Memory B cell (primary cell): Measurements from ENCODE around the gene PLAAT2.

ENCODE experiments used
- ATAC-seq: fragments of 150-1000 bp; cut with Tn5 transposase; 2 replicates; pipeline ENCODE4 v1.10.0; 2021; ENCODE audit warnings: low read depth, mild to moderate bottlenecking, moderate library complexity
- DNase-seq, 2 donors: peaks; one replicate each; pipeline ENCODE4 v3.0.0; 2022; ENCODE audit warnings: low spot score in 2 of 2
- H3K27ac Mint-ChIP-seq: one replicate; pipeline ENCODE4 v1.8.0; 2022; ENCODE audit warnings: mild to moderate bottlenecking, moderate library complexity, mixed read lengths
- H3K27me3 Mint-ChIP-seq: one replicate; pipeline ENCODE4 v1.8.0; 2022; ENCODE audit warnings: mixed read lengths
- H3K36me3 Mint-ChIP-seq: one replicate; pipeline ENCODE4 v1.8.0; 2022; ENCODE audit warnings: mild to moderate bottlenecking, mixed read lengths
- H3K4me1 Mint-ChIP-seq: one replicate; pipeline ENCODE4 v1.8.0; 2022; ENCODE audit warnings: mixed read lengths
- H3K4me3 Mint-ChIP-seq: one replicate; pipeline ENCODE4 v1.8.0; 2022; ENCODE audit warnings: mild to moderate bottlenecking, moderate library complexity, mixed read lengths
- H3K9me3 Mint-ChIP-seq: one replicate; pipeline ENCODE4 v1.8.0; 2022; ENCODE audit warnings: mixed read lengths

PLAAT2 gene

DNA sequence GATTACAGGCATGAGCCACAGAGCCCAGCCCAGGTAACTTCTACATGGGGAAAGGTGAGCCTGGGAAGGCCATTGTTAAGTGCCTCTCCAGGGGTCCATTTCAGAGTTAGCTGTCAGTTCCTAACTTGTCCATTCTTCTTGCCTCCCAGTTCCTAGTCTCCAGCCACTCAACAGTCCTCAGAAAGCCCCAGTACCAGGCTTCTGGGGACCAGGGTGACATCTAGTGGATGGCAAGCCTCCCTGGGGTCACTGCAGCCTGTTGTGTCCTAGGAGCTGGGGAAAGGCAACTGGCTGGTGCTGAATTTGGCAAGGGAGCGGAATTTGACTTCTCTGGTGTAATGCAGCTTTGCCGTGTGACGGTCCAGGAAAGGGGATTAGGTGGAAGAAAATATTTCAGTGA, 55.2 kb downstream of the PLAAT2 start:
- no peak overlapping the region for H3K4me3 Mint-ChIP-seq
- ATAC-seq: peak; percentile 51

DNA sequence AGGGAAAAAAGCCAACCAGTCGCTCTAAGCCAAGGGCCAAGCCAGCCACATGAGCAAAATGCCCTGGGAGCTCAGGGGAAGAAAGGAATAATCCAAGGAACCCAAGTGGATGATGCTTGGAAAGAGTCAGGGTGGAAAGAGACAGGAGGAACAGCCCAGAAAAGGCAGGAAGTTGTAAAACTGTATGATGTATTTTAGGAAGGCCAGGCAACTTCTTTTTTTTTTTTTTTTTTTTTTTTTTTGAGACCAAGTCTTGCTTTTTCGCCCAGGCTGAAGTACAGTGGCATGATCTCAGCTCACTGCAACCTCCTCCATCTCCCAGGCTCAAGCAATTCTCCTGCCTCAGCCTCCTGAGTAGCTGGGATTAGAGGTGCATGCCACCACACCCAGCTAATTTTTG, 55.7 kb downstream of the PLAAT2 start:
- H3K27ac Mint-ChIP-seq: no peak overlapping the region
- no peaks in the 10 kb centered on the region for H3K36me3 Mint-ChIP-seq
- H3K4me3 Mint-ChIP-seq: no peak overlapping the region
- no peaks in the 10 kb centered on the region for H3K9me3 Mint-ChIP-seq
- DNase-seq (no peak), ATAC-seq (no peak)
- peaks cover 5% of the 10 kb centered on the region for H3K4me1 Mint-ChIP-seq
- peaks cover 16% of the 10 kb centered on the region for H3K27me3 Mint-ChIP-seq

More for the DNA sequence above, 55.2 kb downstream of the PLAAT2 start:
- Mint-ChIP-seq H3K9me3 (no peaks in the 10 kb centered on the region), H3K4me1 (peaks cover 5% of the 10 kb centered on the region), H3K36me3 (no peaks in the 10 kb centered on the region), H3K27ac (no peak overlapping the region), H3K27me3 (peaks cover 16% of the 10 kb centered on the region)
- DNase-seq: no peak

DNA sequence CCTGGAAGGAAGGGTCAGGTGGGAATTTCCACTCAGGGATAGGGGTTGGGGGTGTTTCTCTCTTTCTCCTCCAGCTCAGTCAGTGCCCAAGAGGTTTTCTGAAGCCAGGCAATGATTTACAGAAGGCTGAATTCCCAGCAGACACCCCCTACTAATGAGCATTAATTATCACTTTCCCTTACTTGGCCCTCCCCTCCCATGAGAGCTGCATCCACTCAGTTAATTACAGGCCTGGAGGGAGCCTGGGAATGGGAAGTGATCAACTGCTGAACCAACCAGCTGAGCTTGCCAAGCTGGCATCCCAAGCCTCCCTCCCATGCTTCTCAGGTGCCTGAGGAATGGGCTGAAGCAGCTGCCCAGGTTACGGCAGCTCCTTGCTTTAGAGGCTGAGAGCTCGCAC, 56.3 kb downstream of the PLAAT2 start:
- Mint-ChIP-seq H3K27ac (no peak overlapping the region), H3K36me3 (no peaks in the 10 kb centered on the region), H3K4me3 (no peak overlapping the region), H3K4me1 (peaks cover 5% of the 10 kb centered on the region), H3K9me3 (no peaks in the 10 kb centered on the region), H3K27me3 (peaks cover 18% of the 10 kb centered on the region)
- ATAC-seq (no peak), DNase-seq (no peak)

- Mint-ChIP-seq H3K9me3 (no peaks in the 10 kb centered on the region), H3K4me3 (no peak within 1 kb of the TSS), H3K36me3 (no peaks in the 10 kb centered on the region), H3K27me3 (peaks cover 18% of the 10 kb centered on the region), H3K27ac (no peak within 1 kb of the TSS), H3K4me1 (peaks cover 5% of the 10 kb centered on the region)
- no peak for ATAC-seq
- no peak for DNase-seq
Observed at GRCh38 chr11:63505857-63506528, 57.2 kb downstream of the PLAAT2 start, which contains the start of gene LGALS12. LGALS12 (plus strand) TSS chr11:63506084; CDS start chr11:63506459, 375 bp downstream.

- no peak for ATAC-seq
- Mint-ChIP-seq H3K4me3 (no peak overlapping the region), H3K36me3 (peaks cover 4% of the 10 kb centered on the region), H3K27ac (no peak overlapping the region), H3K4me1 (peaks cover 5% of the 10 kb centered on the region), H3K9me3 (peaks cover 6% of the 10 kb centered on the region), H3K27me3 (peaks cover 18% of the 10 kb centered on the region)
- no peak for DNase-seq
Observed at GRCh38 chr11:63504933-63505586, 58.1 kb downstream of the PLAAT2 start.

DNA sequence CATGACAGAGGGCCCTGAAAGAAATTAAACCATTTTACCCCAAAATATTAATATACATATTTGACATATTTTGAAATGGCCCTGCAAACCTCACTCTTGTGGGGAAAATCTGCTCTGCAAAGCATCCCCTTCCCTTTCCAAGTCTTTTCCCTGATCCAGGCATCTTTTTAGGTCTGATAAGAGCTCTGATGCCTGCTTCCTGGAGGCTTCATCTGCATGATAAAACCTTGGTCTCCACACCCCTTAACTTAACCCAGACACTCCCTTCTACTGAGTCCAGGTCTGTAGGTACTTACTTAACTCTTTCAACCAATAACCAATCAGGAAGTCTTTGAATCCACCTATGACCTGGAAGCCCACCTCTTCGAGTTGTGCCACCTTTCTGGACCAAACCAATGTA, 59.1 kb downstream of the PLAAT2 start:
- Mint-ChIP-seq H3K4me3 (no peak overlapping the region), H3K27ac (no peak overlapping the region), H3K4me1 (peaks cover 5% of the 10 kb centered on the region), H3K27me3 (peaks cover 16% of the 10 kb centered on the region), H3K9me3 (peaks cover 11% of the 10 kb centered on the region), H3K36me3 (peaks cover 7% of the 10 kb centered on the region)
- no peak for ATAC-seq
- DNase-seq: no peak

DNA sequence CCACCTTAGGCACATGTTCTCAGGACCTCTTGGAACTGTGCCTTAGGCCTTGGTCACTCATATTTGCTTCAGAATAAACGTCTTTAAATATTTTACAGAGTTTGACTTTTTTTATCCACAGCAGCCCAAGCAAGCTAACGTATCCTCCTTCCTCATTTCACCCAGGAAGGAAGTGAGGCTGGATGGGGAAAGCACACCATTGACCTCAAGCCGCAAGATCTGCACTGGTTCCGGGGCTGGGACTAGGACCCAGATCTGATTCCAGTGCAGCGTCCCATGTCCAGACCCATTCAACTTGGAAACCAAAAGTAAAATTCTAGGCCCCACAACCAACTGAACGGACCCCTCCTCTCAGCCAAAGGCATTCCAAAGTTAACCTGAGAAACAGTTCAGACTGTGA, 59.7 kb downstream of the PLAAT2 start:
- peaks cover 19% of the 10 kb centered on the region for H3K27me3 Mint-ChIP-seq
- H3K9me3 Mint-ChIP-seq: peaks cover 11% of the 10 kb centered on the region
- DNase-seq (no peak), ATAC-seq (no peak)
- peaks cover 7% of the 10 kb centered on the region for H3K36me3 Mint-ChIP-seq
- H3K27ac Mint-ChIP-seq: no peak overlapping the region
- H3K4me3 Mint-ChIP-seq: no peak overlapping the region
- H3K4me1 Mint-ChIP-seq: peaks cover 5% of the 10 kb centered on the region
